ENCODE data around the gene UBE2I.
A peak's percentile ranks its signal among the peaks of the same experiment; 100 is the strongest.

Gene UBE2I

GRCh38 chr16:1361685-1362360 is 52.4 kb downstream of the UBE2I start:
- Histone ChIP-seq H3K27me3 (ENCODE audit: insufficient read depth, poor library complexity, severe bottlenecking) (no peaks in the 10 kb centered on the region), H3K4me3 (ENCODE audit: severe bottlenecking) (no peak overlapping the region), H3K36me3 (ENCODE audit: low read depth) (peaks cover 34% of the 10 kb centered on the region), H3K4me1 (ENCODE audit: insufficient read depth, poor library complexity, severe bottlenecking) (no peaks in the 10 kb centered on the region), H3K27ac (ENCODE audit: poor library complexity, severe bottlenecking) (no peak overlapping the region), H3K9me3 (ENCODE audit: severe bottlenecking) (no peaks in the 10 kb centered on the region)
- DNase-seq (ENCODE audit: low spot score), result no peak
- TF ChIP-seq CTCF (IDR thresholded peaks at IDR 0.05; ENCODE audit: poor library complexity, severe bottlenecking), result no peak
- ATAC-seq (ENCODE audit: low read depth), result no peak

DNA sequence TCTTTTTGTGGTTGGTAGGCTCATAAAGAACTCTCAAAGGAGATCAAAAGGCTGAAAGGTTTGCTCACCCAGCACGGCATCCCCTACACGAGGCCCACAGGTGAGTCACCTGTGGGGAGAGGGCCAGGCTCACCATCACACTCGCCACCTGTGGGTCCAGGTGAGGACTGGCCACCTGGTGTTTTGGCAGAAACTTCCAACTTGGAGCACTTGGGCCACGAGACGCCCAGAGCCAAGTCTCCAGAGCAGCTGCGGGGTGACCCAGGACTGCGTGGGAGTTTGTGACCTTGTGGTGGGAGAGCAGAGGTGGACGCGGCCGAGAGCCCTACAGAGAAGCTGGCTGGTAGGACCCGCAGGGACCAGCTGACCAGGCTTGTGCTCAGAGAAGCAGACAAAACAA is 53.4 kb downstream of the UBE2I start:
- peaks cover 34% of the 10 kb centered on the region for H3K36me3 ChIP-seq (ENCODE audit: low read depth)
- no peak for DNase-seq (ENCODE audit: low spot score)
- no peaks in the 10 kb centered on the region for H3K27me3 ChIP-seq (ENCODE audit: insufficient read depth, poor library complexity, severe bottlenecking)
- ATAC-seq (ENCODE audit: low read depth), result no peak
- H3K27ac ChIP-seq (ENCODE audit: poor library complexity, severe bottlenecking), result no peak overlapping the region
- no peak for TF ChIP-seq CTCF (IDR thresholded peaks at IDR 0.05; ENCODE audit: poor library complexity, severe bottlenecking)
- no peaks in the 10 kb centered on the region for H3K4me1 ChIP-seq (ENCODE audit: insufficient read depth, poor library complexity, severe bottlenecking)
- no peak overlapping the region for H3K4me3 ChIP-seq (ENCODE audit: severe bottlenecking)
- no peaks in the 10 kb centered on the region for H3K9me3 ChIP-seq (ENCODE audit: severe bottlenecking)

- ATAC-seq (ENCODE audit: low read depth) (peak; percentile 81), DNase-seq (ENCODE audit: low spot score) (no peak)
- Histone ChIP-seq H3K27ac (ENCODE audit: poor library complexity, severe bottlenecking) (no peak overlapping the region), H3K4me1 (ENCODE audit: insufficient read depth, poor library complexity, severe bottlenecking) (no peaks in the 10 kb centered on the region), H3K9me3 (ENCODE audit: severe bottlenecking) (no peaks in the 10 kb centered on the region), H3K27me3 (ENCODE audit: insufficient read depth, poor library complexity, severe bottlenecking) (no peaks in the 10 kb centered on the region), H3K4me3 (ENCODE audit: severe bottlenecking) (no peak overlapping the region), H3K36me3 (ENCODE audit: low read depth) (peaks cover 34% of the 10 kb centered on the region)
- peak; percentile 82 for TF ChIP-seq CTCF (IDR thresholded peaks at IDR 0.05; ENCODE audit: poor library complexity, severe bottlenecking)
Observed at GRCh38 chr16:1363501-1364041, 54.1 kb downstream of the UBE2I start.

GRCh38 chr16:1364510-1364909 is 55.1 kb downstream of the UBE2I start:
- H3K27ac ChIP-seq (ENCODE audit: poor library complexity, severe bottlenecking), result no peak overlapping the region
- H3K9me3 ChIP-seq (ENCODE audit: severe bottlenecking), result no peaks in the 10 kb centered on the region
- no peak overlapping the region for H3K4me3 ChIP-seq (ENCODE audit: severe bottlenecking)
- ATAC-seq (ENCODE audit: low read depth), result no peak
- no peak for DNase-seq (ENCODE audit: low spot score)
- H3K27me3 ChIP-seq (ENCODE audit: insufficient read depth, poor library complexity, severe bottlenecking), result no peaks in the 10 kb centered on the region
- no peaks in the 10 kb centered on the region for H3K4me1 ChIP-seq (ENCODE audit: insufficient read depth, poor library complexity, severe bottlenecking)
- no peak for TF ChIP-seq CTCF (IDR thresholded peaks at IDR 0.05; ENCODE audit: poor library complexity, severe bottlenecking)
- peaks cover 36% of the 10 kb centered on the region for H3K36me3 ChIP-seq (ENCODE audit: low read depth)

GRCh38 chr16:1366060-1366711 is 56.8 kb downstream of the UBE2I start:
- H3K4me3 ChIP-seq (ENCODE audit: severe bottlenecking), result no peak overlapping the region
- ATAC-seq (ENCODE audit: low read depth) (0 out of 3 replicates have a peak, but pooled peaks have one; percentile 6), DNase-seq (ENCODE audit: low spot score) (no peak)
- peaks cover 32% of the 10 kb centered on the region for H3K36me3 ChIP-seq (ENCODE audit: low read depth)
- no peaks in the 10 kb centered on the region for H3K9me3 ChIP-seq (ENCODE audit: severe bottlenecking)
- no peaks in the 10 kb centered on the region for H3K27me3 ChIP-seq (ENCODE audit: insufficient read depth, poor library complexity, severe bottlenecking)
- no peaks in the 10 kb centered on the region for H3K4me1 ChIP-seq (ENCODE audit: insufficient read depth, poor library complexity, severe bottlenecking)
- no peak overlapping the region for H3K27ac ChIP-seq (ENCODE audit: poor library complexity, severe bottlenecking)
- TF ChIP-seq CTCF (IDR thresholded peaks at IDR 0.05; ENCODE audit: poor library complexity, severe bottlenecking), result no peak
